ENCODE results near the gene QDPR. TPM values are rescaled to one million over a fixed set of nuclear protein-coding genes. Genes with fewer than 3 reads are reported as not detected.

QDPR gene
- total and polyA plus RNA-seq, 12 donors = 21.6 to 68.4 (median 54.9) TPM

GRCh38 chr4:17504081-17504480 is 7.8 kb downstream of the QDPR start:
- Histone ChIP-seq H3K36me3 (peaks cover 0 to 100% (median 37%) of the 10 kb centered on the region in 9 donors), H3K27ac (no peak overlapping the region), H3K27me3 (no peaks in the 10 kb centered on the region), H3K4me3 (no peak overlapping the region), H3K9me3 (no peaks in the 10 kb centered on the region), H3K4me1 (no peaks in the 10 kb centered on the region)
- no peak for TF ChIP-seq CTCF (IDR thresholded peaks at IDR 0.05)
- intact Hi-C loops (cut with DNase I) = no loop called here
- WGBS, 2 donors = 88 to 89% methylated on average over 7 of the region's 7 CpGs
- ATAC-seq (no peak), DNase-seq (no peak)

DNA sequence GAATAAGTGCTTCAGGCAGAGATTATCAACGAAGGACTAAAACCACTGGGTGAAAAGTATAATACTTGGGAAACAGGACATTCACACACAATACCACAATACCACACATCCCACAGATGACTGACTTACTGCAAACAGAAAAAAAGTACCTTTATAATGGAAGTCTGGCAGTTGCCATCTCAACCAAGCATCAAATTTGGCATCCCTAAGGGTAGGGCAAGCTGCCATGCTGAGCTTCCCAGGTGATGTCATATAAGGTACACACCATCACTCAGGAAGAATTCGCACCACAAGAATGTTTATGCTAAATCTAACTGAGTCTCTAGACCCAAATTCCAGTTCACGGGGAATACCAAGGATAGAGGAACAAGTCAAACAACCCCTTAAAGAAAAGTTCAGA is 9.1 kb downstream of the QDPR start:
- no peaks in the 10 kb centered on the region for H3K9me3 ChIP-seq
- DNase-seq (no peak), ATAC-seq (no peak)

GRCh38 chr4:17500574-17500973 is 11.3 kb downstream of the QDPR start:
- Histone ChIP-seq H3K4me3 (no peak overlapping the region), H3K36me3 (peaks cover 0 to 99% (median 50%) of the 10 kb centered on the region in 9 donors), H3K9me3 (no peaks in the 10 kb centered on the region), H3K27ac (no peak overlapping the region), H3K27me3 (no peaks in the 10 kb centered on the region), H3K4me1 (no peaks in the 10 kb centered on the region)
- TF ChIP-seq CTCF (IDR thresholded peaks at IDR 0.05) = no peak
- intact Hi-C loops (cut with DNase I) = no loop called here
- DNase-seq (no peak), ATAC-seq (no peak)

More for the DNA sequence above, 9.1 kb downstream of the QDPR start:
- TF ChIP-seq CTCF (IDR thresholded peaks at IDR 0.05) = no peak
- no peak overlapping the region for H3K4me3 ChIP-seq
- intact Hi-C loops (cut with DNase I) = no loop called here
- 95 to 97% methylated on average over 3 of the region's 3 CpGs for WGBS, 2 donors
- H3K36me3 ChIP-seq = peaks cover 0 to 100% (median 49%) of the 10 kb centered on the region in 9 donors
- H3K27ac ChIP-seq = no peak overlapping the region
- no peaks in the 10 kb centered on the region for H3K27me3 ChIP-seq
- H3K4me1 ChIP-seq = no peaks in the 10 kb centered on the region

DNA sequence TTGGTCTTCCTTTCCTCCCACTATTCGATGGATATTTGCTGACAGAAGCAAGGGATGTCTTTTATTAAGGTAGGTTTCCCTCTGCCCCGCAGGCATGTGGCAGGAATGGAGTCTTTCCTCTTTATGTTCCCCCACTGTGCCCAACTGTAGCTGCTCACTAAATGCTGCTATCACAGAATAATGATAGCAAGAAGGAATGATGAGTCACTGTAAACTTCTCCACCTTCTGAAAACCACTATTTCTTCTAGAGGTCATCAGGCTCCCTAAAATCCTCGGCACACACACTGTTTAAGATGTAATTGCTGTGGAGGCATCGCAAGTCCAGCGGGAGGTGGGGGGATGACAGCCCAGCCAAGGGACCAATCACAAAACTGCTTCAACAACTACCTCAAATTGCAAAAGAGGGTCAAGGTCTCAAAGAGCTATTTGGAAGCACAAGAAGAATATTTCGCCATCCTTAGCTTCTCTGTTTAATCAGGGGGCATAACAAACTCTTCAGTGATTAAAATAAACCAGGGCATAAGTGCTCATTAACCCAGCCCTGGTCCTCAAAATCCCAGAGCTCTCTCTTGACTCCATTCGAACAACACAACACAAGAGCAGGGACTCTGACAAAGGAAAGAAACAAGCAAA is 13.9 kb downstream of the QDPR start:
- WGBS, 2 donors = 90 to 94% methylated on average over 7 of the region's 7 CpGs
- DNase-seq (no peak), ATAC-seq (no peak)
- Histone ChIP-seq H3K36me3 (peaks cover 0 to 98% (median 54%) of the 10 kb centered on the region in 9 donors), H3K27ac (no peak overlapping the region), H3K27me3 (no peaks in the 10 kb centered on the region), H3K9me3 (no peaks in the 10 kb centered on the region), H3K4me3 (no peak overlapping the region), H3K4me1 (peaks cover 0 to 13% (median 0%) of the 10 kb centered on the region in 9 donors)
- intact Hi-C loops (cut with DNase I) = no loop called here
- TF ChIP-seq CTCF (IDR thresholded peaks at IDR 0.05) = no peak

Measured in heart right ventricle (tissue), 16 donors.